ENCODE results near the gene PCGF1. TPM values are rescaled to one million over a fixed set of nuclear protein-coding genes. Genes with fewer than 3 reads are reported as not detected.

Gene PCGF1
- total and polyA plus RNA-seq, 2 of the 4 experiments (the other 2 are of a cell fraction) = 23.4 to 31.4 TPM

DNA sequence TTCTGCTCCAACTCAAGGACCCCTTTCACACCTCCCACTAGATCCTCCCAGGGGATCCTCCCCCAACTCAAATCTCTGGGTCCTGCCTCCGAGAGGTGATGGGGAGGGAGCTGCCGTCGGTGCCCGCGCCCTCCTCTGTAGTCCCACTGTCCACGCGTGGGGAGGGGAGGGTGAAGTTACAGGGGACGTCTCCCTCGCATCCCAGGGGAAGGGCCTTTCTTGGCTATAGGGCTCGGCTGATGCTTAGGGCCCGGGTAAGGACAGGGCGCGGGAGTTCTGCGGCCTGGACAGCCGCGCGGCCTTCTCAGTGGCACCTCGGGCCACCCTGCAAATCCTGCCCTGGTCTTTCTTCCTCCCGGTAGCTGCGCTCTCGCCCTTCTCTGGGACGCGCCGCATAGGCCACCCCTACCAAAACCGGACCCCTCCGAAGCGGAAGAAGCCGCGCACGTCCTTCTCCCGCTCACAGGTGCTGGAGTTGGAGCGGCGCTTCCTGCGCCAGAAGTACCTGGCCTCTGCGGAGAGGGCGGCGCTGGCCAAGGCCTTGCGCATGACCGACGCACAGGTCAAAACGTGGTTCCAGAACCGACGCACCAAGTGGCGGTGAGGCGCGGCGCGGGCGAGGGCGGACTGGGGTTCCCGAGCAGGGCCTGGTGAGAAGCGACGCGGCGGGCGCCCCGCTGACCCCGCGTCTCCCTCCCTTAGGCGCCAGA is 7.9 kb upstream of the PCGF1 start:
- CTCF ChIA-PET = no interaction called here
- H2AK5ac ChIP-seq (ENCODE audit: low read depth, low read length) = no peak overlapping the region
- H3K27ac ChIP-seq (ENCODE audit: insufficient read depth, low read length) = no peak overlapping the region
- DNase-seq = no peak
- peak overlapping the region; percentile 59 for H2AFZ ChIP-seq (replicated peaks; ENCODE audit: low read length, poor library complexity)
- H3K18ac ChIP-seq (ENCODE audit: low read depth, low read length) = no peak overlapping the region
- no peaks in the 10 kb centered on the region for H3K9me1 ChIP-seq (ENCODE audit: insufficient read depth, low read length)
- no peak overlapping the region for H3K9ac ChIP-seq (ENCODE audit: low read depth, low read length)
- peaks cover 20% of the 10 kb centered on the region for H3K9me3 ChIP-seq (ENCODE audit: control insufficient read depth, insufficient read depth, low read length)
- 0 out of 2 replicates have a peak, but pooled peaks cover 5% of the 10 kb centered on the region for H4K20me1 ChIP-seq (ENCODE audit: insufficient read depth, low read length)
- in situ Hi-C loops (cut with MboI; ENCODE audit: low sequenced_read_pairs) = no loop called here
- no peak overlapping the region for H2BK5ac ChIP-seq (ENCODE audit: low read depth, low read length, poor library complexity, severe bottlenecking)
- dilution Hi-C loops (cut with HindIII; ENCODE audit: low sequenced_read_pairs, unreplicated experiment) = no loop called here
- H3K36me3 ChIP-seq (ENCODE audit: control insufficient read depth, insufficient read depth, low read length) = no peaks in the 10 kb centered on the region
- BruUV-seq (replicated peaks) = no TSS peak
- no peak overlapping the region for H3K23ac ChIP-seq (ENCODE audit: low read depth, low read length)
- H2AK9ac ChIP-seq (replicated peaks; ENCODE audit: low read depth, low read length, poor library complexity) = peak overlapping the region; percentile 3
- H4K91ac ChIP-seq (ENCODE audit: insufficient read depth, low read depth, low read length) = no peak overlapping the region
- no peak overlapping the region for H3K56ac ChIP-seq (ENCODE audit: extremely low read depth, insufficient read depth, low read length)
- H3K4me1 ChIP-seq (ENCODE audit: control insufficient read depth, insufficient read depth, low read length) = no peaks in the 10 kb centered on the region
- no peak for ATAC-seq (ENCODE audit: low read depth)
- peaks cover 90% of the 10 kb centered on the region for H3K27me3 ChIP-seq (ENCODE audit: control insufficient read depth, insufficient read depth, low read length)
- no peak overlapping the region for H2BK20ac ChIP-seq (ENCODE audit: low read depth, low read length)
- WGBS, 2 experiments (ENCODE audit: extremely low coverage in 2 of 2, insufficient read length in 1 of 2) = 11% methylated on average over 52 of the region's 60 CpGs; no CpG with 5 or more reads in 1 of the 2 experiments
- POLR2A ChIA-PET (ENCODE audit: unreplicated experiment) = no interaction called here
- intact Hi-C loops (cut with micrococcal nuclease) = no loop called here
- H3K4me3 ChIP-seq (ENCODE audit: insufficient read depth, low read depth, low read length) = no peak overlapping the region
- no peak overlapping the region for H3K4me2 ChIP-seq (ENCODE audit: low read depth, low read length)
- no peak overlapping the region for H2BK120ac ChIP-seq (ENCODE audit: low read depth, low read length)
- no peak overlapping the region for H4K8ac ChIP-seq (ENCODE audit: low read depth in 2 of 2, low read length in 2 of 2)
- no peak overlapping the region for H4K5ac ChIP-seq (ENCODE audit: low read depth, low read length)
- H3K79me1 ChIP-seq (ENCODE audit: low read depth in 1 of 2, low read length in 2 of 2) = no peaks in the 10 kb centered on the region
- no peak overlapping the region for H2BK15ac ChIP-seq (ENCODE audit: low read depth, low read length)
- TF ChIP-seq MXI1 (IDR thresholded peaks at IDR 0.05; ENCODE audit: borderline replicate concordance, low read depth, low read length) (no peak), FOS (IDR thresholded peaks at IDR 0.05; ENCODE audit: low read depth, low read length) (no peak), RAD21 (IDR thresholded peaks at IDR 0.05; ENCODE audit: low read length) (no peak), CHD1 (IDR thresholded peaks at IDR 0.05; ENCODE audit: low read depth, low read length) (no peak), POLR2A (IDR thresholded peaks at IDR 0.05; ENCODE audit: low read depth, low read length) (no peak), NFE2L2 (IDR thresholded peaks at IDR 0.05; ENCODE audit: low read depth, low read length) (no peak), ELK1 (IDR thresholded peaks at IDR 0.05; ENCODE audit: borderline replicate concordance, low read depth, low read length) (no peak), CTCF (conservative IDR thresholded peaks at IDR 0.05; ENCODE audit: low read depth, low read length) (no peak)
- no peak overlapping the region for H3K4ac ChIP-seq (ENCODE audit: low read depth, low read length)
- no peak overlapping the region for H3K14ac ChIP-seq (replicated peaks; ENCODE audit: low read depth, low read length)
